Measurements from ENCODE around the gene TMA16. TPM values are rescaled to one million over a fixed set of nuclear protein-coding genes. Genes with fewer than 3 reads are reported as not detected.

TMA16 gene
- total and polyA plus RNA-seq, 2 of the 13 experiments (the other 11 are each of a cell fraction or from before 2014, with no cell fraction given) = 8.1 to 52.5 TPM

DNA sequence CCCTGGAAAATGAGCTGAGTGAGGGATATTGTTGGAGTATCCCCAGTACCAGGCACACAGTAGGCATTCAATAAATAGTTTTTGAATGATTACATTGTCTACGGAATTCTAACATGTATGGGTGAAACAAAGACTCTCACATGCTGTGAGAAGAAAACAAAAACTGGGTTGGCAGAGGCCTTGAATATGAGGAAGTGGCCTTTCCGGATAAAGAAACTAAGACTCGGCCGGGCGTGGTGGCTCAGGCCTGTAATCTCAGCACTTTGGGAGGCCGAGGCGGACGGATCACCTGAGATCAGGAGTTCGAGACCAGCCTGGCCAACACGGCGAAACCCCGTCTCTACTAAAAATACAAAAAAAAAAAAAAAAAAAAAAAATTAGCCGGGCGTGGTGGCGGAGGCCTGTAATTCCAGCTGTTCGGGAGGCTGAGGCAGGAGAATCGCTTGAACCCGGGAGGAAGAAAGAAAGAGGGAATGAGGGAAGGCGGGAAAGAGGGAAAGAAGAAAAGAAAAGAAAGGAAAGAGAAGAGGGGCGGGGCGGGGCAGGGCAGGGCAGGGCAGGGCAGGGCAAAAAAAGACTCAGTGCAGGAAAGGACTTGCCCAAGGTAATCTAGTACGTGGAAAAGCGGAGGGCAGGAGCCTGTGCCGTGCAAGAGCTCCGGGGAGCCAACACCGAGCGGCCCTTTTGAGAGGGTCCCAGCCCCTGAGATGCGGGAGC, 689 bp upstream of the TMA16 start (continued):
- TF ChIP-seq, protein P1, sequence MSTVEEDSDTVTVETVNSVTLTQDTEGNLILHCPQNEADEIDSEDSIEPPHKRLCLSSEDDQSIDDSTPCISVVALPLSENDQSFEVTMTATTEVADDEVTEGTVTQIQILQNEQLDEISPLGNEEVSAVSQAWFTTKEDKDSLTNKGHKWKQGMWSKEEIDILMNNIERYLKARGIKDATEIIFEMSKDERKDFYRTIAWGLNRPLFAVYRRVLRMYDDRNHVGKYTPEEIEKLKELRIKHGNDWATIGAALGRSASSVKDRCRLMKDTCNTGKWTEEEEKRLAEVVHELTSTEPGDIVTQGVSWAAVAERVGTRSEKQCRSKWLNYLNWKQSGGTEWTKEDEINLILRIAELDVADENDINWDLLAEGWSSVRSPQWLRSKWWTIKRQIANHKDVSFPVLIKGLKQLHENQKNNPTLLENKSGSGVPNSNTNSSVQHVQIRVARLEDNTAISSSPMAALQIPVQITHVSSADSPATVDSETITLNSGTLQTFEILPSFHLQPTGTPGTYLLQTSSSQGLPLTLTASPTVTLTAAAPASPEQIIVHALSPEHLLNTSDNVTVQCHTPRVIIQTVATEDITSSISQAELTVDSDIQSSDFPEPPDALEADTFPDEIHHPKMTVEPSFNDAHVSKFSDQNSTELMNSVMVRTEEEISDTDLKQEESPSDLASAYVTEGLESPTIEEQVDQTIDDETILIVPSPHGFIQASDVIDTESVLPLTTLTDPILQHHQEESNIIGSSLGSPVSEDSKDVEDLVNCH (CRISPR knock-in tag; IDR thresholded peaks at IDR 0.05) = no peak
- no peak for TF ChIP-seq ZNF672 (CRISPR knock-in tag; IDR thresholded peaks at IDR 0.05)
- TF ChIP-seq ZNF720 (CRISPR knock-in tag; IDR thresholded peaks at IDR 0.05) = no peak
- no peak for TF ChIP-seq SRF (IDR thresholded peaks at IDR 0.05; ENCODE audit: low read depth, low read length)
- TF ChIP-seq FOXK1 (CRISPR knock-in tag; IDR thresholded peaks at IDR 0.05; ENCODE audit: borderline replicate concordance, low read depth) = no peak
- TF ChIP-seq ZNF746 (CRISPR knock-in tag; IDR thresholded peaks at IDR 0.05) = no peak
- no peak for TF ChIP-seq HOMEZ (CRISPR knock-in tag; IDR thresholded peaks at IDR 0.05; ENCODE audit: low read depth)
- 0 out of 2 replicates have a peak, but pooled peaks have one; percentile 14 for TF ChIP-seq ZKSCAN1 (IDR thresholded peaks at IDR 0.05; ENCODE audit: low read length)

- peaks cover 22% of the 10 kb centered on the region for H3K4me1 ChIP-seq (ENCODE audit: insufficient read depth, low read length)
- ATAC-seq (no peak), FAIRE-seq (no peak), DNase-seq (ENCODE audit: low spot score) (no peak)
- peaks cover 0 to 4% of the 10 kb centered on the region in 2 experiments; a peak in 1 of 5 replicates for H3K27me3 ChIP-seq (ENCODE audit: control insufficient read depth in 1 of 2, insufficient read depth in 2 of 2, low read length in 2 of 2)
- BruUV-seq (replicated peaks) = no TSS peak
- H4K20me1 ChIP-seq (ENCODE audit: insufficient read depth, low read length) = peaks cover 8% of the 10 kb centered on the region; the same call in 1 of the 2 replicates
- intact Hi-C loops (cut with micrococcal nuclease; ENCODE audit: unreplicated experiment) = loop anchor here (2.0 kb wide), 1 partner anchor 49 kb away; no protein-coding TSS in a partner anchor
- peaks cover 57% of the 10 kb centered on the region for H3K79me2 ChIP-seq (ENCODE audit: insufficient read depth, low read length)
- CTCF ChIA-PET (ENCODE audit: low intra/inter-chr PET ratio, low total read pairs) = no interaction called here
- peak overlapping the region; percentile 98 for H3K9ac ChIP-seq (ENCODE audit: insufficient read depth, low read depth, low read length)
- no peak overlapping the region for H2AFZ ChIP-seq (ENCODE audit: low read length)
- H3K4me3 ChIP-seq (replicated peaks in 1 of 3; ENCODE audit: insufficient read depth in 1 of 3, low read depth in 2 of 3, low read length in 3 of 3) = peak overlapping the region; percentile 63 to 98 (median 94); a peak in 5 of 6 replicates
- in situ Hi-C loops (cut with HindIII; ENCODE audit: extremely low pct_ligation_motif_present, low pct_unique_long_range_greater_than_20kb) = no loop called here
- no peaks in the 10 kb centered on the region for H3K9me3 ChIP-seq (ENCODE audit: low read length)
- POLR2A ChIA-PET = no interaction called here
- WGBS (ENCODE audit: low lambda C conversion rate) = 0% methylated on average over 1 of the region's 1 CpG
- H3K4me2 ChIP-seq (ENCODE audit: low read depth, low read length) = peak overlapping the region; percentile 67
- H3K27ac ChIP-seq (ENCODE audit: extremely low read length, insufficient read depth, low read length) = peak overlapping the region; percentile 99
- peaks cover 0 to 6% of the 10 kb centered on the region in 2 experiments; a peak in 1 of 5 replicates for H3K36me3 ChIP-seq (replicated peaks in 1 of 2; ENCODE audit: control insufficient read depth in 1 of 2, insufficient read depth in 2 of 2, low read length in 2 of 2)
- TF ChIP-seq SKI (IDR thresholded peaks at IDR 0.05; ENCODE audit: partially characterized antibody) (no peak), HINFP (CRISPR knock-in tag; IDR thresholded peaks at IDR 0.05; ENCODE audit: low read depth) (no peak), YY1 (IDR thresholded peaks at IDR 0.05; ENCODE audit: insufficient read depth, insufficient replicate concordance, low read depth, low read length) (no peak), ZNF44 (CRISPR knock-in tag; IDR thresholded peaks at IDR 0.05) (no peak), POLR2A (IDR thresholded peaks at IDR 0.05; ENCODE audit: insufficient read depth in 1 of 2, low read depth in 2 of 2, low read length in 2 of 2) (no peak), AKAP8 (CRISPR knock-in tag; IDR thresholded peaks at IDR 0.05) (no peak), HOXA5 (CRISPR knock-in tag; IDR thresholded peaks at IDR 0.05) (no peak)
- TF ChIP-seq, protein P2, sequence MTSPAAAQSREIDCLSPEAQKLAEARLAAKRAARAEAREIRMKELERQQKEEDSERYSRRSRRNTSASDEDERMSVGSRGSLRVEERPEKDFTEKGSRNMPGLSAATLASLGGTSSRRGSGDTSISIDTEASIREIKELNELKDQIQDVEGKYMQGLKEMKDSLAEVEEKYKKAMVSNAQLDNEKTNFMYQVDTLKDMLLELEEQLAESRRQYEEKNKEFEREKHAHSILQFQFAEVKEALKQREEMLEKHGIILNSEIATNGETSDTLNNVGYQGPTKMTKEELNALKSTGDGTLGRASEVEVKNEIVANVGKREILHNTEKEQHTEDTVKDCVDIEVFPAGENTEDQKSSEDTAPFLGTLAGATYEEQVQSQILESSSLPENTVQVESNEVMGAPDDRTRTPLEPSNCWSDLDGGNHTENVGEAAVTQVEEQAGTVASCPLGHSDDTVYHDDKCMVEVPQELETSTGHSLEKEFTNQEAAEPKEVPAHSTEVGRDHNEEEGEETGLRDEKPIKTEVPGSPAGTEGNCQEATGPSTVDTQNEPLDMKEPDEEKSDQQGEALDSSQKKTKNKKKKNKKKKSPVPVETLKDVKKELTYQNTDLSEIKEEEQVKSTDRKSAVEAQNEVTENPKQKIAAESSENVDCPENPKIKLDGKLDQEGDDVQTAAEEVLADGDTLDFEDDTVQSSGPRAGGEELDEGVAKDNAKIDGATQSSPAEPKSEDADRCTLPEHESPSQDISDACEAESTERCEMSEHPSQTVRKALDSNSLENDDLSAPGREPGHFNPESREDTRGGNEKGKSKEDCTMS (CRISPR knock-in tag; conservative IDR thresholded peaks at IDR 0.05) = no peak
Measured at GRCh38 chr4:163495900-163496299, 1.4 kb downstream of the TMA16 start.

Data from HepG2 (cell line).